Fibroblast of villous mesenchyme (primary cell): Measurements from ENCODE around the gene TTLL11. TPM values are rescaled to one million over a fixed set of nuclear protein-coding genes. Genes with fewer than 3 reads are reported as not detected.

Experiments
- DNase-seq: peaks from one replicate; pipeline ENCODE4 v3.0.0-alpha.2; 2010; ENCODE audit warnings: low read depth
- H3K4me3 ChIP-seq: 2 replicates; pipeline ENCODE4 v1.5.1; 2011; ENCODE audit warnings: low read depth, mild to moderate bottlenecking, low read length
- CTCF ChIP-seq: IDR thresholded peaks from 2 replicates; pipeline ENCODE4 v1.5.1; 2012; ENCODE audit warnings: low read depth, mild to moderate bottlenecking, low read length; ENCODE audit not compliant: insufficient read depth
- total RNA-seq: library from RNA; depleted of rRNA; stranded (reverse); fragments of >200 nt; gene quantifications from 2 replicates; pipeline ENCODE4 v1.2.3, GENCODE V29; 2012

The TTLL11 gene
- total RNA-seq: 4.3 and 4.8 TPM in 2 replicates

- peak within 1 kb of the TSS; percentile 71 for H3K4me3 ChIP-seq
- DNase-seq: peak; percentile 95
- TF ChIP-seq CTCF: no peak
These were observed at the start of gene TTLL11 for GRCh38 chr9:122092611-122093506. Gene TTLL11, minus strand, starts transcription at chr9:122093308. Its CDS starts 160 bp downstream, at chr9:122093148.

GRCh38 chr9:122141671-122142070, 48.6 kb upstream of the TTLL11 start:
- no peak overlapping the region for H3K4me3 ChIP-seq
- DNase-seq: no peak

GRCh38 chr9:122140368-122141193, 47.5 kb upstream of the TTLL11 start:
- H3K4me3 ChIP-seq: no peak overlapping the region
- TF ChIP-seq CTCF: no peak
- no peak for DNase-seq

More at GRCh38 chr9:122141671-122142070, 48.6 kb upstream of the TTLL11 start:
- no peak for TF ChIP-seq CTCF

GRCh38 chr9:122138560-122139268, 45.6 kb upstream of the TTLL11 start:
- TF ChIP-seq CTCF: no peak
- DNase-seq: no peak
- no peak overlapping the region for H3K4me3 ChIP-seq

GRCh38 chr9:122135529-122135859, 42.4 kb upstream of the TTLL11 start:
- no peak overlapping the region for H3K4me3 ChIP-seq
- TF ChIP-seq CTCF: no peak
- DNase-seq: no peak

GRCh38 chr9:122134822-122135528, 41.9 kb upstream of the TTLL11 start:
- DNase-seq: no peak
- no peak overlapping the region for H3K4me3 ChIP-seq
- TF ChIP-seq CTCF: no peak
